WTC11 (cell line): ENCODE measurements around the gene SPHK1.

ENCODE experiments used
- CBFB ChIP-seq: sonication (generic); formaldehyde crosslinking; IDR thresholded peaks from 2 replicates; pipeline ENCODE4 v1.8.1; 2022; ENCODE audit warnings: mild to moderate bottlenecking, low read depth, missing genetic modification reagents
- ESRRA ChIP-seq: sonication (generic); formaldehyde crosslinking; IDR thresholded peaks from 2 replicates; pipeline ENCODE4 v1.8.1; 2022; ENCODE audit warnings: mild to moderate bottlenecking, missing genetic modification reagents, borderline replicate concordance
- IRF2 ChIP-seq: sonication (generic); formaldehyde crosslinking; IDR thresholded peaks from 2 replicates; pipeline ENCODE4 v1.8.0; 2022; ENCODE audit warnings: low read depth, missing genetic modification reagents, borderline replicate concordance
- NFE2L1 ChIP-seq: sonication (generic); formaldehyde crosslinking; IDR thresholded peaks from 2 replicates; pipeline ENCODE4 v1.8.1; 2023; ENCODE audit warnings: missing genetic modification reagents
- RELA ChIP-seq: sonication (generic); formaldehyde crosslinking; IDR thresholded peaks from 2 replicates; pipeline ENCODE4 v1.8.1; 2022; ENCODE audit warnings: missing genetic modification reagents, mild to moderate bottlenecking, borderline replicate concordance
- RORB ChIP-seq: fragments of 250-450 bp; sonication (Bioruptor Pico); IDR thresholded peaks from 2 replicates; pipeline ENCODE4 v1.9.0; 2021; ENCODE audit warnings: mild to moderate bottlenecking
- SP1 ChIP-seq: sonication (generic); formaldehyde crosslinking; conservative IDR thresholded peaks from 2 replicates; pipeline ENCODE4 v1.8.1; 2022; ENCODE audit warnings: missing genetic modification reagents
- USF1 ChIP-seq: sonication (generic); formaldehyde crosslinking; IDR thresholded peaks from 2 replicates; pipeline ENCODE4 v1.8.0; 2022; ENCODE audit warnings: mild to moderate bottlenecking, missing genetic modification reagents
- ZBTB21 ChIP-seq: sonication (generic); formaldehyde crosslinking; IDR thresholded peaks from 2 replicates; pipeline ENCODE4 v1.8.1; 2023; ENCODE audit warnings: mild to moderate bottlenecking, missing genetic modification reagents, borderline replicate concordance
- TF ChIP-seq, protein P1 (sequence below): sonication (generic); formaldehyde crosslinking; IDR thresholded peaks from 2 replicates; pipeline ENCODE4 v1.8.0; 2023; ENCODE audit warnings: missing genetic modification reagents, mild to moderate bottlenecking, borderline replicate concordance

- no peak for TF ChIP-seq RORB
- TF ChIP-seq, protein P1, sequence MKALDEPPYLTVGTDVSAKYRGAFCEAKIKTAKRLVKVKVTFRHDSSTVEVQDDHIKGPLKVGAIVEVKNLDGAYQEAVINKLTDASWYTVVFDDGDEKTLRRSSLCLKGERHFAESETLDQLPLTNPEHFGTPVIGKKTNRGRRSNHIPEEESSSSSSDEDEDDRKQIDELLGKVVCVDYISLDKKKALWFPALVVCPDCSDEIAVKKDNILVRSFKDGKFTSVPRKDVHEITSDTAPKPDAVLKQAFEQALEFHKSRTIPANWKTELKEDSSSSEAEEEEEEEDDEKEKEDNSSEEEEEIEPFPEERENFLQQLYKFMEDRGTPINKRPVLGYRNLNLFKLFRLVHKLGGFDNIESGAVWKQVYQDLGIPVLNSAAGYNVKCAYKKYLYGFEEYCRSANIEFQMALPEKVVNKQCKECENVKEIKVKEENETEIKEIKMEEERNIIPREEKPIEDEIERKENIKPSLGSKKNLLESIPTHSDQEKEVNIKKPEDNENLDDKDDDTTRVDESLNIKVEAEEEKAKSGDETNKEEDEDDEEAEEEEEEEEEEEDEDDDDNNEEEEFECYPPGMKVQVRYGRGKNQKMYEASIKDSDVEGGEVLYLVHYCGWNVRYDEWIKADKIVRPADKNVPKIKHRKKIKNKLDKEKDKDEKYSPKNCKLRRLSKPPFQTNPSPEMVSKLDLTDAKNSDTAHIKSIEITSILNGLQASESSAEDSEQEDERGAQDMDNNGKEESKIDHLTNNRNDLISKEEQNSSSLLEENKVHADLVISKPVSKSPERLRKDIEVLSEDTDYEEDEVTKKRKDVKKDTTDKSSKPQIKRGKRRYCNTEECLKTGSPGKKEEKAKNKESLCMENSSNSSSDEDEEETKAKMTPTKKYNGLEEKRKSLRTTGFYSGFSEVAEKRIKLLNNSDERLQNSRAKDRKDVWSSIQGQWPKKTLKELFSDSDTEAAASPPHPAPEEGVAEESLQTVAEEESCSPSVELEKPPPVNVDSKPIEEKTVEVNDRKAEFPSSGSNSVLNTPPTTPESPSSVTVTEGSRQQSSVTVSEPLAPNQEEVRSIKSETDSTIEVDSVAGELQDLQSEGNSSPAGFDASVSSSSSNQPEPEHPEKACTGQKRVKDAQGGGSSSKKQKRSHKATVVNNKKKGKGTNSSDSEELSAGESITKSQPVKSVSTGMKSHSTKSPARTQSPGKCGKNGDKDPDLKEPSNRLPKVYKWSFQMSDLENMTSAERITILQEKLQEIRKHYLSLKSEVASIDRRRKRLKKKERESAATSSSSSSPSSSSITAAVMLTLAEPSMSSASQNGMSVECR (CRISPR knock-in tag): no peak
- TF ChIP-seq SP1 (CRISPR knock-in tag): no peak
- no peak for TF ChIP-seq NFE2L1 (CRISPR knock-in tag)
- TF ChIP-seq RELA (CRISPR knock-in tag): no peak
- no peak for TF ChIP-seq IRF2 (CRISPR knock-in tag)
- TF ChIP-seq CBFB (CRISPR knock-in tag): no peak
- no peak for TF ChIP-seq USF1
- TF ChIP-seq ZBTB21 (CRISPR knock-in tag): no peak
- no peak for TF ChIP-seq ESRRA (CRISPR knock-in tag)
Measured at GRCh38 chr17:76337413-76337777, 47.0 kb upstream of the SPHK1 start.
